Spleen (tissue), 11 donors: ENCODE measurements around the gene CPED1. TPM values are rescaled to one million over a fixed set of nuclear protein-coding genes. Genes with fewer than 3 reads are reported as not detected.

ENCODE experiments used
- DNase-seq: peaks from one replicate; pipeline ENCODE4 v3.0.0-alpha.2; 2020
- H3K27ac ChIP-seq, 8 donors: fragments of 200-600 bp; sonication (generic) in 7 of 8; 1 replicate in 4 of 8; 2 replicates in 4 of 8; pipeline versions ENCODE4 v1.5.0 to v1.8.0; 2016 to 2021; ENCODE audit warnings: inconsistent platforms in 4 of 8, mild to moderate bottlenecking in 4 of 8, moderate library complexity in 1 of 8
- H3K27me3 ChIP-seq, 7 donors: fragments of 200-600 bp; sonication (generic) in 6 of 7; replicated peaks in 1 of 7; 1 replicate in 4 of 7; 2 replicates in 3 of 7; pipeline versions ENCODE4 v1.5.0 to v1.8.0; 2016 to 2021; ENCODE audit warnings: inconsistent platforms in 3 of 7, mild to moderate bottlenecking in 1 of 7
- H3K36me3 ChIP-seq, 6 donors: fragments of 200-600 bp; sonication (generic) in 5 of 6; 1 replicate in 4 of 6; 2 replicates in 2 of 6; pipeline versions ENCODE4 v1.5.0 to v1.8.0; 2016 to 2021; ENCODE audit warnings: inconsistent platforms in 2 of 6
- H3K4me1 ChIP-seq, 6 donors: fragments of 200-600 bp; sonication (generic) in 5 of 6; 1 replicate in 3 of 6; 2 replicates in 3 of 6; pipeline versions ENCODE4 v1.5.0 to v1.8.0; 2016 to 2021; ENCODE audit warnings: inconsistent platforms in 3 of 6
- H3K4me3 ChIP-seq, 8 donors: fragments of 200-600 bp; sonication (generic) in 7 of 8; 1 replicate in 4 of 8; 2 replicates in 4 of 8; pipeline versions ENCODE4 v1.5.0 to v1.8.0; 2016 to 2021; ENCODE audit warnings: inconsistent platforms in 4 of 8, mild to moderate bottlenecking in 4 of 8, moderate library complexity in 2 of 8
- H3K9me3 ChIP-seq, 8 donors: fragments of 200-600 bp; sonication (generic) in 7 of 8; 1 replicate in 4 of 8; 2 replicates in 4 of 8; pipeline versions ENCODE4 v1.5.0 to v1.8.0; 2016 to 2021; ENCODE audit warnings: inconsistent platforms in 4 of 8
- CTCF ChIP-seq, 11 experiments: fragments of 200-600 bp in 7 of 11; fragments of 450-650 bp in 4 of 11; sonication (generic) in 4 of 11; IDR thresholded peaks in 8 of 11; conservative IDR thresholded peaks in 3 of 11; 1 replicate in 7 of 11; 2 replicates in 4 of 11; pipeline versions ENCODE4 v1.4.0 to v1.8.0; 2016 to 2021; ENCODE audit warnings: antibody characterized with exemption in 11 of 11, inconsistent platforms in 4 of 11, mild to moderate bottlenecking in 1 of 11
- POLR2A ChIP-seq, 3 donors: fragments of 450-650 bp; IDR thresholded peaks; one replicate each; pipeline ENCODE4 v1.5.1; 2017; ENCODE audit warnings: antibody characterized with exemption in 3 of 3, mild to moderate bottlenecking in 1 of 3
- POLR2AphosphoS5 ChIP-seq, 3 donors: sonication (generic); formaldehyde crosslinking; IDR thresholded peaks; one replicate each; pipeline ENCODE4 v1.5.1; 2017; ENCODE audit warnings: antibody characterized with exemption in 3 of 3
- WGBS, 5 donors: extraction: QIAGEN DNeasy Blood & Tissue Kit in 3 of 5; methylation state at CpG; one replicate each; pipeline versions ENCODE4 v1.1.5 to v1.1.7; 2013 to 2018; 5-methylcytosine and 5-hydroxymethylcytosine counted together
- intact Hi-C: fragments of 100-400 bp; cut with DNase I; formaldehyde crosslinking; loops from one replicate; pipeline ENCODE4 v1.15.0; 2023; ENCODE audit warnings: low total_unique reads
- polyA plus RNA-seq, 3 donors: library from polyadenylated mRNA; stranded (reverse); fragments of 200-250 nt; gene quantifications; one replicate each; pipeline ENCODE4 v1.2.1, GENCODE V29; 2013
- total RNA-seq, 7 donors: library from RNA; depleted of rRNA in 3 of 7; stranded (reverse); fragments of >200 nt in 3 of 7; fragmentation: NEBNext Ultra II Directional in 4 of 7; extraction: Animal tissue kit (Norgen Biotek cat#: 25700) in 4 of 7; gene quantifications; one replicate each; pipeline versions ENCODE4 v1.1.0 to v1.2.1, GENCODE V29; 2016 to 2021
- donor health status: healthy with polysubstance abuse.
- donor health status: DM: no; HTN: no; CAD: no; lungs with moderate emphysema.
- donor health status: DM: no; HTN: no; CAD: no.
- donor health status: Bipolar disorder and iron deficiency.
- donor health status: healthy.
- donor health status: DM: no; HTN: no; CAD: no.
- donor health status: DM: yes; HTN: yes; CAD: no.

The CPED1 gene
- total and polyA plus RNA-seq, 10 donors: 1.5 to 81.6 (median 38.6) TPM

- Histone ChIP-seq H3K4me1 (peaks cover 0 to 11% (median 0%) of the 10 kb centered on the region in 6 donors), H3K36me3 (no peaks in the 10 kb centered on the region), H3K27me3 (no peaks in the 10 kb centered on the region), H3K4me3 (no peak overlapping the region), H3K9me3 (no peaks in the 10 kb centered on the region), H3K27ac (no peak overlapping the region)
- intact Hi-C loops: no loop called here
- no peak for DNase-seq
- peak in 1 of 11 experiments; percentile 12 for TF ChIP-seq CTCF (IDR thresholded peaks at IDR 0.05 in 8 of 11, conservative IDR thresholded peaks at IDR 0.05 in 3 of 11)
- no peak for TF ChIP-seq POLR2A (IDR thresholded peaks at IDR 0.05)
- no peak for TF ChIP-seq POLR2AphosphoS5 (IDR thresholded peaks at IDR 0.05)
These were observed 175.2 kb downstream of the CPED1 start for GRCh38 chr7:121163699-121164098.

GRCh38 chr7:121164247-121164646 is 175.7 kb downstream of the CPED1 start:
- intact Hi-C loops: no loop called here
- no peaks in the 10 kb centered on the region for H3K9me3 ChIP-seq

GRCh38 chr7:121166916-121167315 is 178.4 kb downstream of the CPED1 start:
- WGBS, 5 donors: 58 to 75% (median 64%) methylated on average over 3 of the region's 3 CpGs
- TF ChIP-seq POLR2AphosphoS5 (IDR thresholded peaks at IDR 0.05): no peak
- no peak for TF ChIP-seq CTCF (IDR thresholded peaks at IDR 0.05 in 8 of 11, conservative IDR thresholded peaks at IDR 0.05 in 3 of 11)
- no peak for TF ChIP-seq POLR2A (IDR thresholded peaks at IDR 0.05)
- H3K9me3 ChIP-seq: no peaks in the 10 kb centered on the region
- no peaks in the 10 kb centered on the region for H3K27me3 ChIP-seq
- H3K27ac ChIP-seq: no peak overlapping the region
- H3K4me3 ChIP-seq: no peak overlapping the region
- no peak for DNase-seq
- intact Hi-C loops: no loop called here
- no peaks in the 10 kb centered on the region for H3K36me3 ChIP-seq
- peaks cover 0 to 11% (median 0%) of the 10 kb centered on the region in 6 donors for H3K4me1 ChIP-seq

More at GRCh38 chr7:121164247-121164646, 175.7 kb downstream of the CPED1 start:
- no peak overlapping the region for H3K27ac ChIP-seq
- H3K36me3 ChIP-seq: no peaks in the 10 kb centered on the region
- no peaks in the 10 kb centered on the region for H3K27me3 ChIP-seq
- TF ChIP-seq CTCF (IDR thresholded peaks at IDR 0.05 in 8 of 11, conservative IDR thresholded peaks at IDR 0.05 in 3 of 11) (no peak), POLR2AphosphoS5 (IDR thresholded peaks at IDR 0.05) (no peak), POLR2A (IDR thresholded peaks at IDR 0.05) (no peak)
- 86 to 95% (median 90%) methylated on average over 3 of the region's 3 CpGs for WGBS, 5 donors
- no peak for DNase-seq
- peaks cover 0 to 11% (median 0%) of the 10 kb centered on the region in 6 donors for H3K4me1 ChIP-seq
- no peak overlapping the region for H3K4me3 ChIP-seq

GRCh38 chr7:121167971-121168370 is 179.5 kb downstream of the CPED1 start:
- intact Hi-C loops: no loop called here
- Histone ChIP-seq H3K27me3 (no peaks in the 10 kb centered on the region), H3K4me1 (peaks cover 0 to 10% (median 0%) of the 10 kb centered on the region in 6 donors), H3K9me3 (no peaks in the 10 kb centered on the region), H3K4me3 (no peak overlapping the region), H3K27ac (no peak overlapping the region), H3K36me3 (no peaks in the 10 kb centered on the region)
- no peak for TF ChIP-seq POLR2A (IDR thresholded peaks at IDR 0.05)
- TF ChIP-seq CTCF (IDR thresholded peaks at IDR 0.05 in 8 of 11, conservative IDR thresholded peaks at IDR 0.05 in 3 of 11): no peak
- no peak for TF ChIP-seq POLR2AphosphoS5 (IDR thresholded peaks at IDR 0.05)
- 89 to 97% (median 96%) methylated on average over 6 to 9 of the region's 9 CpGs for WGBS, 5 donors
- no peak for DNase-seq
